Transverse colon (tissue), 3 donors: ENCODE measurements around the gene UBC.
"Not testable (repeated sequence)": the region's sequence is repeated elsewhere in the genome, so short reads cannot be mapped to it uniquely, and the experiment has no call there.

ENCODE experiments used
- POLR2A ChIP-seq: fragments of 450-650 bp; IDR thresholded peaks from one replicate; pipeline ENCODE4 v1.6.1; 2016; ENCODE audit warnings: antibody characterized with exemption, mild to moderate bottlenecking, moderate library complexity
- TF ChIP-seq, protein P1 (sequence below), 5 experiments: fragments of 200-600 bp in 3 of 5; fragments of 450-650 bp in 2 of 5; sonication (generic) in 3 of 5; IDR thresholded peaks; 1 replicate in 2 of 5; 2 replicates in 3 of 5; pipeline ENCODE4 v1.5.1; 2016 to 2017; ENCODE audit warnings: antibody characterized with exemption in 5 of 5, inconsistent platforms in 3 of 5, mild to moderate bottlenecking in 2 of 5, moderate library complexity in 1 of 5

DNA sequence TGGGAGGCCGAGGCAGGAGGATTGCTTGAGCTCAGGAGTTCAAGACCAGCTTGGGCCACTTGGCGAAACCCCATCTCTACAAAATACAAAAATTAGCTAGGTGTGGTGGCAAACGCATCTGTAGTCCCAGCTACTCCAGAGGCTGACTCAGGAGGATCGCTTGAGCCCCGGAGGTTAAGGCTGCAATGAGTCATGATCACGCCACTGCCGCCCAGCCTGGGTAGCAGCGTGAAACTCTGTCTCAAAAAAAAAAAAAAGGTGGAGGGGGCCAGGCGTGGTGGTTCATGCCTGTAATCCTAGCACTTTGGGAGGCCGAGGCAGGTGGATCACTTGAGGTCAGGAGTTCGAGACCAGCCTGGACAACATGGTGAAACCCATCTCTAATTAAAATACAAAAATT lies 34.1 kb downstream of the UBC start:
- not testable (repeated sequence) for TF ChIP-seq POLR2A
- TF ChIP-seq, protein P1, sequence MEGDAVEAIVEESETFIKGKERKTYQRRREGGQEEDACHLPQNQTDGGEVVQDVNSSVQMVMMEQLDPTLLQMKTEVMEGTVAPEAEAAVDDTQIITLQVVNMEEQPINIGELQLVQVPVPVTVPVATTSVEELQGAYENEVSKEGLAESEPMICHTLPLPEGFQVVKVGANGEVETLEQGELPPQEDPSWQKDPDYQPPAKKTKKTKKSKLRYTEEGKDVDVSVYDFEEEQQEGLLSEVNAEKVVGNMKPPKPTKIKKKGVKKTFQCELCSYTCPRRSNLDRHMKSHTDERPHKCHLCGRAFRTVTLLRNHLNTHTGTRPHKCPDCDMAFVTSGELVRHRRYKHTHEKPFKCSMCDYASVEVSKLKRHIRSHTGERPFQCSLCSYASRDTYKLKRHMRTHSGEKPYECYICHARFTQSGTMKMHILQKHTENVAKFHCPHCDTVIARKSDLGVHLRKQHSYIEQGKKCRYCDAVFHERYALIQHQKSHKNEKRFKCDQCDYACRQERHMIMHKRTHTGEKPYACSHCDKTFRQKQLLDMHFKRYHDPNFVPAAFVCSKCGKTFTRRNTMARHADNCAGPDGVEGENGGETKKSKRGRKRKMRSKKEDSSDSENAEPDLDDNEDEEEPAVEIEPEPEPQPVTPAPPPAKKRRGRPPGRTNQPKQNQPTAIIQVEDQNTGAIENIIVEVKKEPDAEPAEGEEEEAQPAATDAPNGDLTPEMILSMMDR (IDR thresholded peaks at IDR 0.05): not testable (repeated sequence)
